ENCODE measurements around the gene SUPV3L1.

Gene SUPV3L1

GRCh38 chr10:69213591-69214311 is 33.7 kb downstream of the SUPV3L1 start:
- no peak for DNase-seq (ENCODE audit: low read depth)
- TF ChIP-seq CTCF (IDR thresholded peaks at IDR 0.05; ENCODE audit: low read depth, low read length, missing control alignments), result no peak
- H3K4me3 ChIP-seq (ENCODE audit: low read depth, low read length), result no peak overlapping the region

- no peak for TF ChIP-seq CTCF (IDR thresholded peaks at IDR 0.05; ENCODE audit: low read depth, low read length, missing control alignments)
- DNase-seq (ENCODE audit: low read depth), result no peak
- no peak overlapping the region for H3K4me3 ChIP-seq (ENCODE audit: low read depth, low read length)
These were observed 34.7 kb downstream of the SUPV3L1 start for GRCh38 chr10:69214666-69215131.

GRCh38 chr10:69215405-69216171 is 35.6 kb downstream of the SUPV3L1 start:
- no peak for TF ChIP-seq CTCF (IDR thresholded peaks at IDR 0.05; ENCODE audit: low read depth, low read length, missing control alignments)
- H3K4me3 ChIP-seq (ENCODE audit: low read depth, low read length), result no peak overlapping the region
- no peak for DNase-seq (ENCODE audit: low read depth)

GRCh38 chr10:69216577-69217118 is 36.6 kb downstream of the SUPV3L1 start:
- no peak for DNase-seq (ENCODE audit: low read depth)
- no peak for TF ChIP-seq CTCF (IDR thresholded peaks at IDR 0.05; ENCODE audit: low read depth, low read length, missing control alignments)
- no peak overlapping the region for H3K4me3 ChIP-seq (ENCODE audit: low read depth, low read length)

GRCh38 chr10:69217119-69217754 is 37.2 kb downstream of the SUPV3L1 start:
- no peak overlapping the region for H3K4me3 ChIP-seq (ENCODE audit: low read depth, low read length)
- no peak for TF ChIP-seq CTCF (IDR thresholded peaks at IDR 0.05; ENCODE audit: low read depth, low read length, missing control alignments)
- no peak for DNase-seq (ENCODE audit: low read depth)

- no peak for TF ChIP-seq CTCF (IDR thresholded peaks at IDR 0.05; ENCODE audit: low read depth, low read length, missing control alignments)
- no peak overlapping the region for H3K4me3 ChIP-seq (ENCODE audit: low read depth, low read length)
- no peak for DNase-seq (ENCODE audit: low read depth)
These were observed 38.8 kb downstream of the SUPV3L1 start for GRCh38 chr10:69218831-69219230.
